Measurements from ENCODE around the gene PLOD1.

- TF ChIP-seq CTCF (conservative IDR thresholded peaks at IDR 0.05 in 1 of 2, IDR thresholded peaks at IDR 0.05 in 1 of 2; ENCODE audit: extremely low read depth in 1 of 2, insufficient read depth in 1 of 2, low read depth in 1 of 2, low read length in 2 of 2) (no peak), EZH2 (IDR thresholded peaks at IDR 0.05; ENCODE audit: borderline replicate concordance, low read length) (no peak)
Observed at GRCh38 chr1:12001996-12002493, 67.5 kb downstream of the PLOD1 start.
